Measurements from ENCODE around the gene MT3. TPM values are rescaled to one million over a fixed set of nuclear protein-coding genes. Genes with fewer than 3 reads are reported as not detected.

MT3 gene
- total RNA-seq, 2 donors from 2014 or later, result 8.2 to 11.5 TPM

- ATAC-seq (no peak), DNase-seq (no peak)
- intact Hi-C loops (cut with DNase I), result loop anchor here in 1 of 2 donors (2.0 kb wide), 1 partner anchor 18 kb away; the partner anchor contains the start of gene MT1F
Observed at GRCh38 chr16:56639045-56639444, 49.7 kb downstream of the MT3 start.

- ATAC-seq, result no peak
Observed at GRCh38 chr16:56640076-56640475, 50.7 kb downstream of the MT3 start.

More at GRCh38 chr16:56640076-56640475, 50.7 kb downstream of the MT3 start:
- intact Hi-C loops (cut with DNase I), result no loop called here
- no peak for DNase-seq

Other genes starting within 250 kb of the MT3 start
- 10 to 100 TPM; 78.6 to 94.4 TPM for gene AMFR, start 164.0 kb upstream of the MT3 start, total RNA-seq
- gene NUDT21, start 138.2 kb upstream of the MT3 start, total RNA-seq, result 10 to 100 TPM; 66.2 to 77.8 TPM
- 10 to 100 TPM; 22.6 to 40.1 TPM for gene OGFOD1, start 138.0 kb upstream of the MT3 start, total RNA-seq
- 10 to 100 TPM; 39.4 to 55.0 TPM for gene BBS2, start 69.5 kb upstream of the MT3 start, total RNA-seq
- not detected for gene MT4, start 24.5 kb upstream of the MT3 start, total RNA-seq
- gene MT2A, start 19.1 kb downstream of the MT3 start, total RNA-seq, result 100 to 1,000 TPM; 147 to 411 TPM
- gene MT1E, start 36.3 kb downstream of the MT3 start, total RNA-seq, result 100 to 1,000 TPM in 1 of 2 donors, 10 to 100 TPM in 1; 84.7 to 114 TPM
- gene MT1M, start 43.1 kb downstream of the MT3 start, total RNA-seq, result 10 to 100 TPM; 15.2 to 50.8 TPM
- gene MT1A, start 49.1 kb downstream of the MT3 start, total RNA-seq, result 100 to 1,000 TPM in 1 of 2 donors, 10 to 100 TPM in 1; 19.0 to 104 TPM
- not detected for gene MT1B, start 62.4 kb downstream of the MT3 start, total RNA-seq
- 1 to 10 TPM; 6.7 to 7.9 TPM for gene MT1F, start 68.4 kb downstream of the MT3 start, total RNA-seq
- 1 to 10 TPM; 3.6 to 5.1 TPM for gene MT1G, start 78.5 kb downstream of the MT3 start, total RNA-seq
- gene MT1H, start 80.3 kb downstream of the MT3 start, total RNA-seq, result not detected
- 100 to 1,000 TPM; 104 to 336 TPM for gene MT1X, start 92.9 kb downstream of the MT3 start, total RNA-seq
- gene NUP93, start 140.6 kb downstream of the MT3 start, total RNA-seq, result 10 to 100 TPM; 29.9 to 38.6 TPM